ENCODE results near the gene KLF16.

KLF16 gene

GRCh38 chr19:1805401-1806183 lies 57.8 kb downstream of the KLF16 start:
- no peak for DNase-seq
- Histone ChIP-seq H3K27ac (no peak overlapping the region), H3K9me3 (ENCODE audit: severe bottlenecking) (no peaks in the 10 kb centered on the region), H3K36me3 (no peaks in the 10 kb centered on the region), H3K4me3 (ENCODE audit: low read depth, low read length) (no peak overlapping the region), H3K27me3 (ENCODE audit: insufficient read depth, low read depth, severe bottlenecking) (no peaks in the 10 kb centered on the region)
- no peak for TF ChIP-seq CTCF (IDR thresholded peaks at IDR 0.05; ENCODE audit: low read depth, low read length)

DNA sequence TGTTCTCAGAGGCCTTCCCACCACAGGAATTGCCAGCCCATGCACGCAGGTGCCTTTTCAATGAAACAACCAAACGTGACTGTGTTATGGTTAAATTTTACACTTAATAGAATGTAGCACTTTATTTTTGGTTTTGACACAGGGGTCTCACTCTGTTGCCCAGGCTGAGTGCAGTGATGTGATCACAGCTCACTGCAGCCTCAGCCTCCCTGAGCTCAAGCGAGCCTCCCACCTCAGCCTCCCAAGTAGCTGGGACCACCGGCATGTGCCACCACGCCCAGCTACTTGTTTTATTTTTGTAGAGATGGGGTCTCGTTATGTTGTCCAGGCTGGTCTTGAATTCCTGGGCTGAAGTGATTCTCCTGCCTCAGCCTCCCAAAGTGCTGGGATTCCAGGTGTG lies 58.5 kb downstream of the KLF16 start:
- no peak overlapping the region for H3K27ac ChIP-seq
- TF ChIP-seq CTCF (IDR thresholded peaks at IDR 0.05; ENCODE audit: low read depth, low read length), result no peak
- no peaks in the 10 kb centered on the region for H3K9me3 ChIP-seq (ENCODE audit: severe bottlenecking)
- H3K4me3 ChIP-seq (ENCODE audit: low read depth, low read length), result no peak overlapping the region
- H3K36me3 ChIP-seq, result no peaks in the 10 kb centered on the region
- DNase-seq, result no peak
- no peaks in the 10 kb centered on the region for H3K27me3 ChIP-seq (ENCODE audit: insufficient read depth, low read depth, severe bottlenecking)

All from WERI-Rb-1 (cell line).